SK-N-SH treated with all-trans-retinoic acid at 6 μM for 48 hours (cell line): ENCODE measurements around the gene SF3A1.

Experiments
- CSDC2 ChIP-seq: fragments of 250-450 bp; sonication (Bioruptor Pico); IDR thresholded peaks from 2 replicates; pipeline ENCODE4 v1.5.0; 2020; ENCODE audit warnings: mild to moderate bottlenecking, moderate library complexity
- CSRNP3 ChIP-seq: fragments of 250-450 bp; sonication (Bioruptor Pico); IDR thresholded peaks from 2 replicates; pipeline ENCODE4 v1.5.1; 2021; ENCODE audit warnings: mild to moderate bottlenecking, moderate library complexity

DNA sequence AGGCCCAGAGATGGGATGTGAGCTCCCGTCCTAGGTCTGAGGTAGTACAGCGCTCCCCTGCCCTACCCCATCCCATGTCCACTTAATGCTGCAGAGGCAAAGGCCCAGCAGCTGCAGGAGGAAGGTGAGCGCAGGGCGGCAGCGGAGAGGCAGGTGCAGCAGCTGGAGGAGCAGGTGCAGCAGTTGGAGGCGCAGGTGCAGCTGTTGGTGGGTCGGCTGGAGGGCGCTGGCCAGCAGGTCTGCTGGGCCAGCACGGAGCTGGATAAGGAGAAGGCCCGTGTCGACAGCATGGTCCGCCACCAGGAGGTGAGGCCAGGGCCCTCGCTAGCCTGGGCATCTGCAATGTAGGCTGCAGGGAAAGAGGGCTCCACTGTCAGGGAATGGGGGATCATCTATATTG lies 15.3 kb upstream of the SF3A1 start:
- TF ChIP-seq CSRNP3 (CRISPR knock-in tag) (no peak), CSDC2 (CRISPR knock-in tag) (no peak)
